HepG2 (cell line): ENCODE data around the gene AGBL2. TPM values are rescaled to one million over a fixed set of nuclear protein-coding genes. Genes with fewer than 3 reads are reported as not detected.

Experiments used
- ATAC-seq: fragments of 200-7000 bp; cut with Tn5 transposase; 3 replicates; pipeline ENCODE4 v1.9.1; 2020; ENCODE audit warnings: mild to moderate bottlenecking, moderate library complexity
- BruUV-seq: library from RNA; stranded (reverse); fragments of 400-500 nt; replicated peaks from 2 replicates; lab custom pipeline; 2021; lab: Mats Ljungman, UMichigan
- CTCF ChIA-PET: fragments of 300-600 bp; formaldehyde crosslinking; extraction: SDS; loops from one replicate; lab custom pipeline; 2021; ENCODE audit warnings: low total read pairs, inconsistent platforms, low intra/inter-chr PET ratio; lab: Yijun Ruan, JAX
- POLR2A ChIA-PET: fragments of 350-600 bp; sonication (Branson Sonifier 250); formaldehyde crosslinking; loops from one replicate; lab custom pipeline; 2020; ENCODE audit warnings: antibody characterized with exemption, inconsistent platforms; lab: Yijun Ruan, JAX
- DNase-seq: peaks from one replicate; pipeline ENCODE4 v3.0.0-alpha.2; 2015; ENCODE audit warnings: low spot score
- FAIRE-seq: peaks from 3 replicates; lab custom pipeline; 2011; peaks lifted over from hg19 to GRCh38; lab: Jason Lieb, UNC
- H2AFZ ChIP-seq: one replicate; pipeline ENCODE4 v1.6.1; 2011; ENCODE audit warnings: low read length, inconsistent platforms
- H3K27ac ChIP-seq: fragments of 300-600 bp; 3 replicates; pipeline ENCODE4 v1.8.0; 2011; ENCODE audit warnings: mixed run types, mild to moderate bottlenecking, mixed read lengths, low read length, inconsistent platforms; ENCODE audit not compliant: insufficient read depth; ENCODE audit errors: extremely low read length
- H3K27me3 ChIP-seq, 2 experiments: fragments of 200-600 bp in 1 of 2; 2 replicates in 1 of 2; 3 replicates in 1 of 2; pipeline versions ENCODE4 v1.6.0 to v1.8.0; 2011; ENCODE audit warnings: low read length in 2 of 2, mild to moderate bottlenecking in 2 of 2, moderate library complexity in 2 of 2, inconsistent platforms in 1 of 2; ENCODE audit not compliant: insufficient read depth in 2 of 2, control insufficient read depth in 1 of 2
- H3K36me3 ChIP-seq, 2 experiments: fragments of 200-600 bp in 1 of 2; replicated peaks in 1 of 2; 2 replicates in 1 of 2; 3 replicates in 1 of 2; pipeline versions ENCODE4 v1.5.1 to v1.8.0; 2011; ENCODE audit warnings: low read length in 2 of 2, inconsistent platforms in 1 of 2; ENCODE audit not compliant: insufficient read depth in 2 of 2, control insufficient read depth in 1 of 2
- H3K4me1 ChIP-seq: 2 replicates; pipeline ENCODE4 v1.5.1; 2012; ENCODE audit warnings: low read length, inconsistent platforms; ENCODE audit not compliant: insufficient read depth
- H3K4me2 ChIP-seq: 2 replicates; pipeline ENCODE4 v1.6.0; 2011; ENCODE audit warnings: low read depth, low read length, inconsistent platforms
- H3K4me3 ChIP-seq, 3 experiments: fragments of 200-600 bp in 1 of 3; sonication (generic), shearing (Covaris generic) in 1 of 3; replicated peaks in 1 of 3; 2 replicates each; pipeline ENCODE4 v1.5.1; 2011 to 2016; ENCODE audit warnings: low read length in 3 of 3, inconsistent platforms in 2 of 3, low read depth in 2 of 3, mild to moderate bottlenecking in 2 of 3, control low read depth in 1 of 3, mixed read lengths in 1 of 3; ENCODE audit not compliant: insufficient read depth in 1 of 3
- H3K79me2 ChIP-seq: one replicate; pipeline ENCODE4 v1.6.1; 2011; ENCODE audit warnings: low read length, inconsistent platforms; ENCODE audit not compliant: insufficient read depth
- H3K9ac ChIP-seq: 2 replicates; pipeline ENCODE4 v1.6.0; 2011; ENCODE audit warnings: mild to moderate bottlenecking, low read depth, low read length, inconsistent platforms; ENCODE audit not compliant: insufficient read depth
- H3K9me3 ChIP-seq: 2 replicates; pipeline ENCODE4 v1.5.1; 2012; ENCODE audit warnings: mild to moderate bottlenecking, low read length
- H4K20me1 ChIP-seq: 2 replicates; pipeline ENCODE4 v1.6.0; 2011; ENCODE audit warnings: inconsistent platforms, mild to moderate bottlenecking, low read length, moderate library complexity; ENCODE audit not compliant: insufficient read depth
- BCL6 ChIP-seq: IDR thresholded peaks from 2 replicates; pipeline ENCODE4 v1.6.1; 2016; ENCODE audit warnings: missing genetic modification reagents, missing compliant biosample characterization
- CEBPZ ChIP-seq: IDR thresholded peaks from 2 replicates; pipeline ENCODE4 v1.6.1; 2012; ENCODE audit warnings: low read length, improper control_type of control experiment
- GRHL1 ChIP-seq: sonication (generic); formaldehyde crosslinking; conservative IDR thresholded peaks from 2 replicates; pipeline ENCODE4 v1.8.0; 2022; ENCODE audit warnings: missing genetic modification reagents
- NCOA1 ChIP-seq: sonication (generic); formaldehyde crosslinking; IDR thresholded peaks from 2 replicates; pipeline ENCODE4 v1.9.0; 2021; ENCODE audit warnings: missing genetic modification reagents
- PBX2 ChIP-seq: IDR thresholded peaks from 2 replicates; pipeline ENCODE4 v1.6.1; 2016; ENCODE audit warnings: control low read depth
- RBFOX2 ChIP-seq: fragments of 200-400 bp; formaldehyde crosslinking; IDR thresholded peaks from 2 replicates; pipeline ENCODE4 v1.6.1; 2017; ENCODE audit warnings: low read depth, mild to moderate bottlenecking, low read length
- SRSF1 ChIP-seq: fragments of 200-400 bp; formaldehyde crosslinking; optimal IDR thresholded peaks from 2 replicates; pipeline ENCODE3; 2017; ENCODE audit warnings: mild to moderate bottlenecking, low read depth, low read length, moderate library complexity
- SSRP1 ChIP-seq: IDR thresholded peaks from 2 replicates; pipeline ENCODE4 v1.6.1; 2016; ENCODE audit warnings: control low read depth
- TFE3 ChIP-seq: IDR thresholded peaks from 2 replicates; pipeline ENCODE4 v1.6.1; 2016
- ZMYM4 ChIP-seq: sonication (generic); formaldehyde crosslinking; IDR thresholded peaks from 2 replicates; pipeline ENCODE4 v1.8.1; 2023; ENCODE audit warnings: mild to moderate bottlenecking, missing genetic modification reagents
- ZNF644 ChIP-seq: IDR thresholded peaks from 2 replicates; pipeline ENCODE4 v1.6.1; 2016; ENCODE audit warnings: low read depth
- ZNF800 ChIP-seq: sonication (generic); formaldehyde crosslinking; IDR thresholded peaks from 2 replicates; pipeline ENCODE4 v1.4.0; 2020; ENCODE audit warnings: missing genetic modification reagents
- WGBS: methylation state at CpG from one replicate; pipeline ENCODE4 v1.1.6; 2017; ENCODE audit warnings: low lambda C conversion rate; 5-methylcytosine and 5-hydroxymethylcytosine counted together
- in situ Hi-C: cut with HindIII; loops from 2 replicates; pipeline ENCODE4 v1.10.0; 2017; ENCODE audit warnings: low pct_unique_long_range_greater_than_20kb; ENCODE audit not compliant: extremely low pct_ligation_motif_present
- intact Hi-C: fragments of 100-400 bp; cut with micrococcal nuclease; formaldehyde crosslinking; loops from one replicate; pipeline ENCODE4 v1.10.0; 2022; ENCODE audit not compliant: unreplicated experiment
- polyA plus RNA-seq, 8 experiments: library from polyadenylated mRNA; depleted of rRNA in 3 of 8; stranded (reverse) in 7 of 8; unstranded in 1 of 8; fragments of >200 nt; fragmentation: Illumina TruSeq in 4 of 8; extraction: Trizol in 4 of 8; gene quantifications; 2 replicates each; pipeline versions ENCODE4 v1.2.1 to v1.2.3, GENCODE V29; 2011 to 2016; ENCODE audit warnings: low read depth in 4 of 8, missing spikeins in 1 of 8, mixed read lengths in 1 of 8; ENCODE audit not compliant: insufficient read depth in 1 of 8
- total RNA-seq, 5 experiments: library from RNA; depleted of rRNA; stranded (reverse); fragments of >200 nt; fragmentation: Illumina TruSeq; extraction: Trizol; gene quantifications; 2 replicates each; pipeline ENCODE4 v1.2.3, GENCODE V29; 2016; ENCODE audit warnings: low read depth in 1 of 5

AGBL2 gene
- total and polyA plus RNA-seq, 2 of the 13 experiments (the other 11 are each of a cell fraction or from before 2014, with no cell fraction given): 1.6 to 5.7 TPM

DNA sequence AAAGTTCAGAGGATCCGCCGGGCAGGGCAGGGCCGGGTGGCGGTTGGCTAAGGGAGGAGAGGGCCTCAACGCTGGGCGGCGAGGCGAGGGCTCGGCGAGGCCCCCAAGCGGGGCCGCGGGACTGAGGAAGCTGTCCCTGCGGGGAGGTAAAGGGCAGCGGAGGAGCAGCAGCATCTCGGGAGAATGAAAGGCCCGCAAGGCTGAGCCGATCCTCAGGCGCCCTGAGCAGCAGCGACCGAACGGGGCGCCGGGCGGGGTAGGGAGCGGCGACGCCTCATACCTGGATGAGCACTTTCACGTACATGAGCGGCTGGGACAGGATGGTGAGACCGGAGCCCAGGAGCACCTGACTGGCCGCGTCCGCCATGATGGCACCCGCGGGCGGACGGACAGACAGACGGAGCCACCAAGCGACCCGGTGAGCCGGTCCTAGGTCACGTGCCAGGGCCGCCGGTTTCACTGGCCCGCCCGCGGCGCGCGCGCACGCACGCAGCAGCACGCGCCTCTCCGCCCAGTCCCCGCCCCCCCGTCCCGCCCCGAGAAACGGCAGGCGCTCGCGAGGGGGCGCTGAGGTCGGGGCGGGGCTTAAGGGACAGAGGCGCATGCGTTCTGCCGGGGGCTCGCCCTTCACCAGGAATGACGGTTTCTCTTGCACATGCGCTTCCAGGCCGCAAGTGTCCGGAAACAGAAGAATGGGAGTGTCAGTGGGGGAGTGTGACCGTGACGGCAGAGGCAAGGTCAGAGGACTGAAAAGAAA lies 72.9 kb downstream of the AGBL2 start, which contains the start of gene MTCH2:
Gene MTCH2, minus strand, starts transcription at position 461 of the 757 bp plus-strand sequence. Its CDS starts 94 bp downstream, at position 367.
- Histone ChIP-seq H3K36me3 (peaks cover under 1 to 18% of the 10 kb centered on the region in 2 experiments; a peak in 3 of 5 replicates), H3K4me1 (peaks cover 33% of the 10 kb centered on the region), H3K79me2 (peaks cover 34% of the 10 kb centered on the region), H3K4me3 (peak within 1 kb of the TSS; percentile 87 to 94 (median 93)), H3K27ac (peak within 1 kb of the TSS; percentile 98), H4K20me1 (no peaks in the 10 kb centered on the region; the same call in 1 of the 2 replicates), H3K4me2 (peak within 1 kb of the TSS; percentile 95), H3K9ac (peak within 1 kb of the TSS; percentile 97), H3K27me3 (no peaks in the 10 kb centered on the region; a peak in 1 of 5 replicates), H2AFZ (peak within 1 kb of the TSS; percentile 93), H3K9me3 (no peaks in the 10 kb centered on the region)
- BruUV-seq: no TSS peak
- intact Hi-C loops: loop anchor here (1.0 kb wide), 1 partner anchor 82 kb away; no protein-coding TSS in a partner anchor
- FAIRE-seq (peak; percentile 74), DNase-seq (peak; percentile 95), ATAC-seq (peak; percentile 90)
- in situ Hi-C loops: loop anchor here (10.0 kb wide), 1 partner anchor 83 kb away; no protein-coding TSS in a partner anchor
- ChIA-PET CTCF (no interaction called here), POLR2A (interaction anchor here (0.8 to 1.7 kb wide), 2 partner anchors 82 to 89 kb away, joined by 3 to 6 read pairs; partner anchors contain the start of gene CELF1)
- under 1% methylated on average over 24 of the region's 78 CpGs for WGBS
- no peak for TF ChIP-seq CEBPZ
- no peak for TF ChIP-seq SRSF1
- peak; percentile 87 for TF ChIP-seq TFE3 (CRISPR knock-in tag)
- TF ChIP-seq SSRP1 (CRISPR knock-in tag): no peak
- TF ChIP-seq PBX2 (CRISPR knock-in tag): no peak
- no peak for TF ChIP-seq GRHL1 (CRISPR knock-in tag)
- TF ChIP-seq BCL6: peak; percentile 33; the same call in 1 of the 2 replicates
- TF ChIP-seq NCOA1 (CRISPR knock-in tag): no peak
- TF ChIP-seq RBFOX2: peak; percentile 99
- TF ChIP-seq ZMYM4 (CRISPR knock-in tag): peak; percentile 86
- TF ChIP-seq ZNF644: no peak
- no peak for TF ChIP-seq ZNF800 (CRISPR knock-in tag)
